Endothelial cell of umbilical vein (primary cell): ENCODE results near the gene MYO15A. TPM values are rescaled to one million over a fixed set of nuclear protein-coding genes. Genes with fewer than 3 reads are reported as not detected.

Experiments used
- BruUV-seq: library from RNA; stranded (reverse); fragments of 400-500 nt; replicated peaks from 2 replicates; lab custom pipeline; 2021; lab: Mats Ljungman, UMichigan
- CTCF ChIA-PET: fragments of 300-600, 350-600 bp; sonication (Branson Sonifier 250); formaldehyde crosslinking; loops from one replicate; lab custom pipeline; 2021; ENCODE audit warnings: antibody characterized with exemption, inconsistent platforms; lab: Charles Lee
- POLR2A ChIA-PET: fragments of 300-600, 350-600 bp; sonication (Branson Sonifier 250); formaldehyde crosslinking; loops from one replicate; lab custom pipeline; 2021; ENCODE audit warnings: antibody characterized with exemption, inconsistent platforms; lab: Charles Lee
- DNase-seq: peaks from one replicate; pipeline ENCODE4 v3.0.0-alpha.2; 2011; ENCODE audit warnings: low read depth, low spot score
- FAIRE-seq: peaks from 2 replicates; lab custom pipeline; 2011; peaks lifted over from hg19 to GRCh38; lab: Jason Lieb, UNC
- H2AFZ ChIP-seq: 2 replicates; pipeline ENCODE4 v1.6.0; 2012; ENCODE audit warnings: low read depth, low read length, control low read depth, inconsistent platforms
- H3K27ac ChIP-seq: 2 replicates; pipeline ENCODE4 v1.5.1; 2011; ENCODE audit warnings: low read depth, mild to moderate bottlenecking, control low read depth, low read length, moderate library complexity; ENCODE audit not compliant: insufficient read depth
- H3K27me3 ChIP-seq, 2 experiments: 2 replicates each; pipeline versions ENCODE4 v1.6.0 to v1.6.1; 2011; ENCODE audit warnings: low read length in 2 of 2, mixed read lengths in 1 of 2; ENCODE audit not compliant: control insufficient read depth in 2 of 2, insufficient read depth in 2 of 2
- H3K36me3 ChIP-seq, 2 experiments: 2 replicates in 1 of 2; 3 replicates in 1 of 2; pipeline ENCODE4 v1.5.1; 2011; ENCODE audit warnings: low read length in 2 of 2, mild to moderate bottlenecking in 1 of 2, moderate library complexity in 1 of 2; ENCODE audit not compliant: control insufficient read depth in 2 of 2, insufficient read depth in 2 of 2; ENCODE audit errors: extremely low read depth in 1 of 2
- H3K4me1 ChIP-seq: 3 replicates; pipeline ENCODE4 v1.5.1; 2011; ENCODE audit warnings: mild to moderate bottlenecking, low read length; ENCODE audit not compliant: control insufficient read depth, insufficient read depth; ENCODE audit errors: extremely low read depth
- H3K4me2 ChIP-seq: 2 replicates; pipeline ENCODE4 v1.6.1; 2011; ENCODE audit warnings: low read length, control low read depth, mixed read lengths; ENCODE audit not compliant: insufficient read depth
- H3K4me3 ChIP-seq, 3 experiments: fragments of 200-600 bp in 1 of 3; sonication (generic), shearing (Covaris generic) in 1 of 3; replicated peaks in 1 of 3; 2 replicates each; pipeline ENCODE4 v1.5.1; 2011 to 2016; ENCODE audit warnings: control low read depth in 3 of 3, low read length in 3 of 3, mild to moderate bottlenecking in 2 of 3, inconsistent platforms in 1 of 3, low read depth in 1 of 3, moderate library complexity in 1 of 3; ENCODE audit not compliant: insufficient read depth in 1 of 3
- H3K79me2 ChIP-seq: 2 replicates; pipeline ENCODE4 v1.6.0; 2012; ENCODE audit warnings: low read length, inconsistent platforms; ENCODE audit not compliant: control insufficient read depth, insufficient read depth
- H3K9ac ChIP-seq: replicated peaks from 2 replicates; pipeline ENCODE3; 2011; ENCODE audit warnings: low read length, control low read depth; ENCODE audit not compliant: insufficient read depth; ENCODE audit errors: extremely low read depth
- H3K9me1 ChIP-seq: replicated peaks from 3 replicates; pipeline ENCODE4 v1.6.0; 2011; ENCODE audit warnings: mild to moderate bottlenecking, low read length; ENCODE audit not compliant: control insufficient read depth, insufficient read depth; ENCODE audit errors: extremely low read depth
- H3K9me3 ChIP-seq: replicated peaks from 2 replicates; pipeline ENCODE4 v1.5.1; 2012; ENCODE audit warnings: low read length, inconsistent platforms; ENCODE audit not compliant: control insufficient read depth, insufficient read depth
- H4K20me1 ChIP-seq: replicated peaks from 2 replicates; pipeline ENCODE3; 2011; ENCODE audit warnings: mild to moderate bottlenecking, low read length; ENCODE audit not compliant: control insufficient read depth, insufficient read depth; ENCODE audit errors: extremely low read depth
- EZH2 ChIP-seq: IDR thresholded peaks from 2 replicates; pipeline ENCODE4 v1.6.1; 2012; ENCODE audit warnings: borderline replicate concordance, low read depth, mild to moderate bottlenecking, moderate library complexity, low read length, inconsistent platforms; ENCODE audit not compliant: severe bottlenecking
- FOS ChIP-seq: IDR thresholded peaks from 2 replicates; pipeline ENCODE4 v1.6.1; 2011; ENCODE audit warnings: mild to moderate bottlenecking, low read length, moderate library complexity, borderline replicate concordance; ENCODE audit not compliant: insufficient read depth
- GATA2 ChIP-seq: IDR thresholded peaks from 2 replicates; pipeline ENCODE4 v1.7.0; 2011; ENCODE audit warnings: low read depth, mild to moderate bottlenecking, moderate library complexity, mixed read lengths, low read length; ENCODE audit not compliant: insufficient read length, insufficient read depth
- JUN ChIP-seq: IDR thresholded peaks from 2 replicates; pipeline ENCODE4 v1.6.1; 2011; ENCODE audit warnings: borderline replicate concordance, low read depth; ENCODE audit not compliant: insufficient read length, insufficient read depth
- MYC ChIP-seq: IDR thresholded peaks from one replicate; pipeline ENCODE4 v1.6.1; 2011; ENCODE audit warnings: mild to moderate bottlenecking, low read depth, low read length
- POLR2A ChIP-seq: IDR thresholded peaks from 2 replicates; pipeline ENCODE4 v1.6.1; 2012; ENCODE audit warnings: low read depth, mild to moderate bottlenecking, control low read depth, low read length
- POLR2AphosphoS5 ChIP-seq: IDR thresholded peaks from 2 replicates; pipeline ENCODE4 v1.6.1; 2012; ENCODE audit warnings: low read depth, mild to moderate bottlenecking, control low read depth, low read length, moderate library complexity; ENCODE audit not compliant: insufficient read depth
- dilution Hi-C: fragments of 300-500 bp; cut with MboI; formaldehyde crosslinking; loops from one replicate; pipeline ENCODE4 v1.15.0; 2019; ENCODE audit warnings: low sequenced_read_pairs; ENCODE audit not compliant: extremely low pct_ligation_motif_present
- intact Hi-C: fragments of 100-400 bp; cut with micrococcal nuclease; formaldehyde crosslinking; loops from one replicate; pipeline ENCODE4 v1.10.0; 2022
- polyA plus RNA-seq, 4 experiments: library from polyadenylated mRNA; depleted of rRNA in 3 of 4; stranded (reverse) in 3 of 4; unstranded in 1 of 4; fragments of >200 nt; gene quantifications; 2 replicates each; pipeline versions ENCODE4 v1.2.1 to v1.2.3, GENCODE V29; 2011 to 2012; ENCODE audit warnings: missing spikeins in 1 of 4
- total RNA-seq: library from RNA; stranded (reverse); gene quantifications from 2 replicates; pipeline ENCODE4 v1.2.3, GENCODE V29; 2021
- TF ChIP-seq, protein P1 (sequence below): IDR thresholded peaks from 2 replicates; pipeline ENCODE4 v1.6.1; 2011; ENCODE audit not compliant: insufficient read depth, insufficient read length
- TF ChIP-seq, protein P2 (sequence below), 2 donors: IDR thresholded peaks; 1 replicate in 1 of 2; 2 replicates in 1 of 2; pipeline ENCODE4 v1.5.1; 2011; ENCODE audit warnings: low read length in 2 of 2, mild to moderate bottlenecking in 2 of 2, moderate library complexity in 2 of 2, control low read depth in 1 of 2, inconsistent platforms in 1 of 2, low read depth in 1 of 2; ENCODE audit not compliant: insufficient read depth in 1 of 2; ENCODE audit errors: extremely low read depth in 1 of 2

MYO15A gene
- total and polyA plus RNA-seq, 2 donors (not counting 3 experiments of a cell fraction or from before 2014, with no cell fraction given): 0.46 to 0.82 TPM

DNA sequence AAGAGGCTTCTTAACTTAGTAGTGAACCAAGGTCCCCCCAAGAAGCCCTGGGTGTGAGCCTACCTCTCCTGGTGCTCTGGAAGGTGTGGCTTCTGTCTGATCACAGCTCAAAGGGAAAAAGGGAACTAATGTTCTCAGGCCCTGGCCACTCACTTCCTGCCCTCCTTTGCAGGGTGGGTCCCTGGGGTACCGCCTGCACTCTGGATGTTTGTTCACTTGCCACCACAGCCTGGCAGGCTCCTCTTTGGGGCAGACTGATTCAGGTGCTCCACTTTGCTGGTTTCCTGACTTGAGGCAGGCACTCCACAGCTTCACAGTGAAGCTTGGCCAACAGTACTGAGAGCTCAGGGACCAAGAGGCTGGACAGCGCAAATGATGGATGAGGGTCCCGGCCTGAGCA, 5.9 kb upstream of the MYO15A start:
- no peak overlapping the region for H3K9ac ChIP-seq
- no peak overlapping the region for H2AFZ ChIP-seq
- H3K36me3 ChIP-seq: peaks cover 0 to 38% of the 10 kb centered on the region in 2 experiments
- H4K20me1 ChIP-seq: no peaks in the 10 kb centered on the region
- TF ChIP-seq POLR2AphosphoS5: no peak
- BruUV-seq: no TSS peak
- dilution Hi-C loops (no loop called here), intact Hi-C loops (no loop called here)
- no peak overlapping the region for H3K4me3 ChIP-seq
- H3K4me2 ChIP-seq: no peak overlapping the region
- CTCF ChIA-PET: interaction anchor here (1.1 kb wide), 1 partner anchor 8 kb away, joined by 3 read pairs; no protein-coding TSS in a partner anchor
- H3K27me3 ChIP-seq: no peaks in the 10 kb centered on the region
- no peaks in the 10 kb centered on the region for H3K9me3 ChIP-seq
- H3K27ac ChIP-seq: no peak overlapping the region
- DNase-seq (no peak), FAIRE-seq (no peak)
- no peaks in the 10 kb centered on the region for H3K9me1 ChIP-seq
- H3K4me1 ChIP-seq: no peaks in the 10 kb centered on the region
- POLR2A ChIA-PET: no interaction called here
- H3K79me2 ChIP-seq: no peaks in the 10 kb centered on the region

DNA sequence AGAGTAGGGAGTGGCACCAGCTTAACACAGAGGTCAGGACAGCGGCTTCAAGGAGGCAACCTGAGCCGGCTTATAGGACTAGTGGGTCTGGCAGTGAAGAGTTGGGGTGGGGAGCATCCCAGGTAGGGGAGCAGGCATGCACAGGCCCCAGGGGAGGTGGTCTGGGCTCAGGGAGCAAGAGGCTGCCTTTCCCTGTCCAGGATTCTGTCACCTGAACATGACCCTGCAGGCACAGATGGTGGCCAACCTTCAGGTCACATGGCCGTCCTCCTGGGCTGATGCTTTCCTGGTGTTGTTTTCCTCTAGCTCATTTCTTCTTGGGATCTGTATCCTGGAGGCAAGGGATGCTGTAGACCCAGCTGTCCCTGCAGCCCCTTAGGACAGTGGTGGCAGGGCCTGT, 3.5 kb upstream of the MYO15A start:
- POLR2A ChIA-PET: no interaction called here
- Histone ChIP-seq H3K9me3 (no peaks in the 10 kb centered on the region), H3K9ac (no peak overlapping the region), H3K9me1 (no peaks in the 10 kb centered on the region), H2AFZ (no peak overlapping the region), H3K79me2 (no peaks in the 10 kb centered on the region), H3K27ac (no peak overlapping the region), H3K4me1 (no peaks in the 10 kb centered on the region), H3K4me3 (no peak overlapping the region), H4K20me1 (no peaks in the 10 kb centered on the region), H3K4me2 (no peak overlapping the region), H3K36me3 (peaks cover 0 to 21% of the 10 kb centered on the region in 2 experiments), H3K27me3 (no peaks in the 10 kb centered on the region)
- DNase-seq (no peak), FAIRE-seq (no peak)
- intact Hi-C loops: no loop called here
- no peak for TF ChIP-seq POLR2AphosphoS5
- TF ChIP-seq MYC: no peak
- no peak for TF ChIP-seq EZH2
- no peak for TF ChIP-seq FOS
- TF ChIP-seq, protein P1, sequence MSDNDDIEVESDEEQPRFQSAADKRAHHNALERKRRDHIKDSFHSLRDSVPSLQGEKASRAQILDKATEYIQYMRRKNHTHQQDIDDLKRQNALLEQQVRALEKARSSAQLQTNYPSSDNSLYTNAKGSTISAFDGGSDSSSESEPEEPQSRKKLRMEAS: no peak
- no peak for TF ChIP-seq JUN
- no peak for TF ChIP-seq POLR2A
- TF ChIP-seq, protein P2, sequence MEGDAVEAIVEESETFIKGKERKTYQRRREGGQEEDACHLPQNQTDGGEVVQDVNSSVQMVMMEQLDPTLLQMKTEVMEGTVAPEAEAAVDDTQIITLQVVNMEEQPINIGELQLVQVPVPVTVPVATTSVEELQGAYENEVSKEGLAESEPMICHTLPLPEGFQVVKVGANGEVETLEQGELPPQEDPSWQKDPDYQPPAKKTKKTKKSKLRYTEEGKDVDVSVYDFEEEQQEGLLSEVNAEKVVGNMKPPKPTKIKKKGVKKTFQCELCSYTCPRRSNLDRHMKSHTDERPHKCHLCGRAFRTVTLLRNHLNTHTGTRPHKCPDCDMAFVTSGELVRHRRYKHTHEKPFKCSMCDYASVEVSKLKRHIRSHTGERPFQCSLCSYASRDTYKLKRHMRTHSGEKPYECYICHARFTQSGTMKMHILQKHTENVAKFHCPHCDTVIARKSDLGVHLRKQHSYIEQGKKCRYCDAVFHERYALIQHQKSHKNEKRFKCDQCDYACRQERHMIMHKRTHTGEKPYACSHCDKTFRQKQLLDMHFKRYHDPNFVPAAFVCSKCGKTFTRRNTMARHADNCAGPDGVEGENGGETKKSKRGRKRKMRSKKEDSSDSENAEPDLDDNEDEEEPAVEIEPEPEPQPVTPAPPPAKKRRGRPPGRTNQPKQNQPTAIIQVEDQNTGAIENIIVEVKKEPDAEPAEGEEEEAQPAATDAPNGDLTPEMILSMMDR (IDR thresholded peaks at IDR 0.05; ENCODE audit: extremely low read depth in 1 of 2, insufficient read depth in 1 of 2, low read depth in 1 of 2, low read length in 2 of 2): no peak
- no peak for TF ChIP-seq GATA2
- no TSS peak for BruUV-seq
- dilution Hi-C loops: no loop called here
- CTCF ChIA-PET: no interaction called here
